Brain microvascular endothelial cell (primary cell): ENCODE measurements around the gene DOK3.

Experiments
- DNase-seq: peaks from one replicate; pipeline ENCODE4 v3.0.0-alpha.2; 2020
- H3K27ac ChIP-seq: fragments of 250-450 bp; sonication (Bioruptor Pico); 2 replicates; pipeline ENCODE4 v1.5.1; 2020; ENCODE audit warnings: mild to moderate bottlenecking, moderate library complexity
- H3K27me3 ChIP-seq: fragments of 250-450 bp; sonication (Bioruptor Pico); replicated peaks from 2 replicates; pipeline ENCODE4 v1.5.1; 2020; ENCODE audit warnings: mild to moderate bottlenecking
- H3K36me3 ChIP-seq: fragments of 250-450 bp; sonication (Bioruptor Pico); replicated peaks from 2 replicates; pipeline ENCODE4 v1.5.1; 2020; ENCODE audit warnings: mild to moderate bottlenecking
- H3K4me3 ChIP-seq: 2 replicates; pipeline ENCODE4 v1.5.1; 2011; ENCODE audit warnings: low read depth, mild to moderate bottlenecking, control low read depth, low read length, moderate library complexity
- in situ Hi-C: cut with HindIII; loops from 2 replicates; pipeline ENCODE4 v1.10.0; 2017; ENCODE audit warnings: low sequenced_read_pairs, low pct_ligation_motif_present
- TF ChIP-seq, protein P1 (sequence below): IDR thresholded peaks from 2 replicates; pipeline ENCODE4 v1.5.1; 2011; ENCODE audit warnings: low read depth, mild to moderate bottlenecking, moderate library complexity, low read length, control low read depth, inconsistent platforms; ENCODE audit errors: missing control alignments

DOK3 gene

DNA sequence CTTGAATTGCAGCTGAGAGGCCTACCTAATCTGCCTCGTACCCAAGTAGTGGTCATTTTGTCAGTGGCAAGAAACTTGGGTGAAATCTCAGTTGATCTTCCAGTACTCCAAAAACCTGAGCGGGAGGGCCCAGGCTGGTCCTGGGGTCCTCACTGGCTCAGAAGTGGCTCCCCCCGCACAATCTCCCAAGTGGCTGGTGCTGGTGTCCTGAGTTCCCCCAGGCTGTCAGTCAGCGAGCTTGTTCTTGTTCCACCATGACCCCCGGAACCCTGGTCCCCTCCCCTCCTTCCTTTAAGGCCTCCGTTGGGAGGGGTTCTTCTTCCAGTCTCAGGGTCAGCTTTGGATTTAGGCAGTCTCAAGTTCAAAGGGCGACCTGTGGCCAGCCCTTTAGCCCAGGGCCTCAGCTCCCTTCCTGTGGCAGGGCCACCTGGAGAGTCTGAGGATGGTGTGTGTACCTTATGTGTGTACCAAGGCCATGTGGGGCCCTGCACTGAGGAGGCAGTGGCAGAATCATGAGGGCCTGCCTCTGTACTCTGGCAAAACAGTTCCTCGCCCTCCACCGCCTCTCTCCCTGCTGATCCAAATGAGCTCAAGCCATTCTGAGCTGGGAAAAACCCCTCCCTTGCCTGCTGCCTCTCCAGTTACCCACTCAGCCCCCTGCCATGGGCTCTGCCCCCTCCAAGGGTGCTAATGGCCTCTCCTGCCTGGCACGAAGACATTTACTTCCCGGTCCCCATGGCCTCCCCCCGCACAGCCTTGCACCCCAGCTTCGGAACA lies 31.7 kb downstream of the DOK3 start:
- Histone ChIP-seq H3K4me3 (no peak overlapping the region), H3K27me3 (no peaks in the 10 kb centered on the region), H3K36me3 (peaks cover 25% of the 10 kb centered on the region), H3K27ac (no peak overlapping the region)
- TF ChIP-seq, protein P1, sequence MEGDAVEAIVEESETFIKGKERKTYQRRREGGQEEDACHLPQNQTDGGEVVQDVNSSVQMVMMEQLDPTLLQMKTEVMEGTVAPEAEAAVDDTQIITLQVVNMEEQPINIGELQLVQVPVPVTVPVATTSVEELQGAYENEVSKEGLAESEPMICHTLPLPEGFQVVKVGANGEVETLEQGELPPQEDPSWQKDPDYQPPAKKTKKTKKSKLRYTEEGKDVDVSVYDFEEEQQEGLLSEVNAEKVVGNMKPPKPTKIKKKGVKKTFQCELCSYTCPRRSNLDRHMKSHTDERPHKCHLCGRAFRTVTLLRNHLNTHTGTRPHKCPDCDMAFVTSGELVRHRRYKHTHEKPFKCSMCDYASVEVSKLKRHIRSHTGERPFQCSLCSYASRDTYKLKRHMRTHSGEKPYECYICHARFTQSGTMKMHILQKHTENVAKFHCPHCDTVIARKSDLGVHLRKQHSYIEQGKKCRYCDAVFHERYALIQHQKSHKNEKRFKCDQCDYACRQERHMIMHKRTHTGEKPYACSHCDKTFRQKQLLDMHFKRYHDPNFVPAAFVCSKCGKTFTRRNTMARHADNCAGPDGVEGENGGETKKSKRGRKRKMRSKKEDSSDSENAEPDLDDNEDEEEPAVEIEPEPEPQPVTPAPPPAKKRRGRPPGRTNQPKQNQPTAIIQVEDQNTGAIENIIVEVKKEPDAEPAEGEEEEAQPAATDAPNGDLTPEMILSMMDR = no peak
- in situ Hi-C loops = no loop called here
- peak; percentile 25 for DNase-seq

DNA sequence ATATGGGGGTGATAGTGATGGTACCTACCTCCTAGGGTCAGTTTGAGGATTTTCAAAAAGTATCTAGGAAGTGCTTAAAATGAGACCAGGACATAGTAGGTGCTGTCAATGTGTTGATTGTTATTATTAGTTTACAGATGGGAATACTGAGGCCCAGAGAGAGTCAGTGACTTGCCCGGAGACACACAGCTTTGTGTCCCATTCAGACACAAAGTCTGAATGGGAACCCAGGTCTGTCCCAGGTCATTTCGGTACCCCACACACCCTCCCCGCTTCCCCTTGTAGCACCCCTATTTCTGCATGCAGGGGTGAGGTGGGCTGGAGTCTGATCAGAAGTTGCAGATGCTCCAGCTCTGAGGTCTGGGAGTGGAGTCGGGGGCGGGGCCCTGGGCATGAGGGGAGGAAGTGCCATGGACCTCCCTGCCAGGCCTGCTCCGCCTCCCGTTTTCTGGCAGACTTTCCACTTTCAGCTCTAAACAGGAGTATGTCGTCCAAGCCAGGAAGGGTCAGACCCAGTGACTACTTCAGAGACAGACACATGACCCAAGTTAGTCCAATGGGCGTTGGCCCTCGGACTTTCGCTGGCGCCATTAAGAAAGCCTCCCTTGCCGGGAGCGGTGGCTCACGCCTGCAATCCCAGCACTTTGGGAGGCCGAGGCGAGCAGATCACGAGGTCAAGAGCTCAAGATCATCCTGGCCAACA lies 32.9 kb downstream of the DOK3 start:
- no peak overlapping the region for H3K27ac ChIP-seq
- no peaks in the 10 kb centered on the region for H3K27me3 ChIP-seq
- TF ChIP-seq, protein P1 = no peak
- H3K4me3 ChIP-seq = no peak overlapping the region
- DNase-seq = peak; percentile 49
- in situ Hi-C loops = no loop called here
- peaks cover 18% of the 10 kb centered on the region for H3K36me3 ChIP-seq

DNA sequence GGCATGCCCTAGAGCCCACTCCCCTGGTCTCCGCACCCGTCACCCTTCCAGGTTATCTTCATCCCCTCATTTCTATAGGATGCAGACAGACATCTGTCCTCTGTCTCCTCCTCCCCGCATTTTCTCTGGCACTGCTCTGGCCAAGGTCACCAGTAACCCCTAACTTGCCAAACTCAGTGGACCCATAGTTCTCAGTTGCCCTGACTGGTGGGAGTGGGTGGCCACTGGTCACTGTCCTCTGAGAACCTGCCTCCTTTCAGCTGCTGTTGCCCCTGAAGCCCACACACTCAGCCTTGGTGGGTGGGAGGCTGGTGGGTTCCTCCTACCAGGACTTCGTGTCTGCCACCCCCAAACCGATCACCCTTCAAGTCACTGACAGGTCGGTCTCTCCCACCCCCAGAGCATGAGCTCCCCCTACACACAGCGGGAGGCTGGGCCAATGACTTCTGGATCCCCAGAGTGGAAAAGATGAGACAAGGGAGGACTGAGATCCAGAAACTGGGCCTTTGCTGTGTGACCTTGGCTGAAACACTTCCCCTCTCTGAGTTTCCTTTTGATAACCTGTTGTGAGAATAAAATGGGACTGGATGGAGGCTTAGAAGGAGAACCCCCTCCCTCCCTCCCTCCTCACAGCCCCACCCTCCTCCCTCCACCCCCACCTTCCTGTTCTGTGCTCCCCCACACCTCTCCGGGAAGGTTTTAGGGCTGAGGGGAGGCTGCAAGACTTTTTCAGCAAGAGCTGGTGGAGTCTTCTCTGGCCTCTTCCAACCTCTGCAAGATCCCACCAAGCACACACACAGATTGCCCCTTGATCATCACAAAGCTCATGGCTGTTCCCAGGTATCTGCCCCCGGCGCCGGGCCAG lies 33.8 kb downstream of the DOK3 start:
- H3K27ac ChIP-seq = no peak overlapping the region
- no peak overlapping the region for H3K4me3 ChIP-seq
- TF ChIP-seq, protein P1 = no peak
- H3K27me3 ChIP-seq = no peaks in the 10 kb centered on the region
- DNase-seq = peak; percentile 10
- in situ Hi-C loops = no loop called here
- peaks cover 17% of the 10 kb centered on the region for H3K36me3 ChIP-seq

DNA sequence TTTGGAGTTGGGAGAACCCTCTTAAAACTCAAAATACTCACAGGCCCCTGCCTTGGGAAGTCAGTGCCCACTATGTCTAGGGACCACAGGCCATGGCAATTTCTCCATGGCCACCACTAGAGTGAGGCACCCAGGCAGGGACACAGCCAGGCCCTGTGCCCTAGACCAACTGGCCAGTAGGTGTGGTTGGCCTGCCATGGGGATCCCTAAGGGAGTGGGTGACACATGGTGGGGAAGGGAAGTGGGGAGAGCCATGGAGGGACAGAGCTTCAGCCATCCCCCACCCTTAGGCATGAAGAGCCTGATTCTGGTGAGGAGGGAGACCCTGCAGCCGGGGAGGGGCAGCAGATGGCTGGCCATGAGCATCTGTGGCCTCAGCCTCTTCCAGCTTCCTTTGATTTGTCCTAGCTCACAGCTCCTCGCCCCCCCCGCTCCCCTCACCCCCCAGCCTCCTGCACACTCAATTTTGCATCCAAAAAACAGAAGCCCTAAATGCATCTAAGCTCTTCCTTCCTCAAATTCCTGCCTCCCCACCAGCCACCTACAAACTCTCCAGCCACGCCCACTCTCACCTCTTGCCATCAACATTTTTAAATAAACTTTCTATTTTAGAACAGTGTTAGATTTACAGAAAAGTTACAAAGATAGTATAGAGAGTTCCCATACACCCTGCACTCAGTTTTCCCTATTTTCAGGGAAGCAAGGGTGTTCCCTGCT lies 34.6 kb downstream of the DOK3 start:
- in situ Hi-C loops = no loop called here
- TF ChIP-seq, protein P1 = no peak
- Histone ChIP-seq H3K27me3 (no peaks in the 10 kb centered on the region), H3K36me3 (peaks cover 21% of the 10 kb centered on the region), H3K4me3 (no peak overlapping the region), H3K27ac (no peak overlapping the region)
- DNase-seq = peak; percentile 9

DNA sequence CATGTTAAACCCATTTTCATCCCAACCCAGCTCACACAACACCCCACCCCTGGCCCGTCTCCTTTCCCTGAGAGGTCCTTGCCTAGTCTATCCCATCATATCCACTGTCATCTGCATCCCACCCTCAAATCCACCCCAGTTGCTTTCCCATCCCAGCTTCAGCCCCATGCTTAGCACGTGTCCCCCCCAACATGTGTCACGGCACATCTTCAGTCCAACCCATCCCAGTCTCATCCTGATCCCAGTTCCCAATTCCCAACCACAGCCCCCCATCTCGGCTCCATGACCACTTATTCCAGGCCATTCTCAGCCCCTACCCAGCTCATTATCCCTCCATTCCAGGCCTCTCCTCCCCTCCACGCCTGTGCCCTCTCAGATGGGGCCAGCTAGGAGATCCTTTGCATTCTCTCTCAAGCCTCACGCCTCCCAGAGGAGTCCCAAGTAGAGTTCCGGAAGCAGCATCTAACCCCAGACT lies 35.6 kb downstream of the DOK3 start:
- Histone ChIP-seq H3K4me3 (peak overlapping the region; percentile 9), H3K27me3 (no peaks in the 10 kb centered on the region), H3K27ac (no peak overlapping the region), H3K36me3 (peaks cover 14% of the 10 kb centered on the region)
- DNase-seq = peak; percentile 14
- in situ Hi-C loops = no loop called here
- TF ChIP-seq, protein P1 = no peak
